ENCODE results near the gene ITFG1. TPM values are rescaled to one million over a fixed set of nuclear protein-coding genes. Genes with fewer than 3 reads are reported as not detected.

ITFG1 gene
- 10 to 100 TPM; 24.5 to 26.2 TPM for total RNA-seq

DNA sequence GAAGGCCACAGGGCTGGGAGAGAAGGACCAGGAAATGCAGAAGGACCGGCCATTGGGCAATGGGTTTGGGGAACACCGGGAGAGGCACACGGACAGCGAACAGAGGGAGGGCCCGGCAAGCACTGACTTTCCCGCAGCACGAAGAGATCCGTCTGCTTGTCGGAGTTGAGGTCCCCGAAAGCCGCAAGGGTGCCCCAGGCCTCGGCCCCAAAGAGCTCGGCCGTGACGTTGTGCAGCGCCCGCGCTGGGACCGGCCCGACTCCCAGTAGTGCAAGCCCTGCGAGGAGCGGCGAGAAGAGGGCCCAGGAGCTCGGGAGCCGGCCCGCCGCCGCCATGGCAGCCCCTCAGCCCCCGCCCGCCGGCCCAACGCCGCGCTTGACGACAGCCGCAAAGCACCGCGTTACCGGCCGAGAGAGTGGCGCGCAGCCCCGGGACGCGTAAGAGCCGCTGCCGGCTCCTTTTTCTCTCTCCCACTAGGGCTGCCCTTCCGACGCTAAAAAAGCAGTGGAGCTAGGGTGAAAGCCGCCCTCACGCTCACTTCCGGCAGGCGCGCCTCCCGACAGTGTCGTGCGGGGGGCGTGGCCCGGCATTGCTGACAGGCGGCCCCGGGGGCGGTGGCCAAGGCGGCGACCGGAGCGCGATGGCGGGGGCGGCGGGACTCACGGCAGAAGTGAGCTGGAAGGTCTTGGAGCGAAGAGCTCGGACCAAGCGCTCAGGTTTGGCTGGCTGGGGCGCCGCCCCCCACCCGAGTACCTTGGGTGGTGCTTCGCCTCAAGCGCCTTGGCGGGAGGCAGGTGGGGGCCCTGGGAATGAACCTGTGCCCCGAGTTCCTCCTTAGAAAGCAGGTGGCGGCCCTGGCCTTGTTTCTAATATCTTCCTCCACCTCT lies at the start of gene ITFG1, which contains the start of gene PHKB:
Gene ITFG1 (minus strand): TSS at position 353 of the 887 bp plus-strand sequence. CDS start 18 bp downstream, at position 335.
Gene PHKB (plus strand): TSS at position 621 of the 887 bp plus-strand sequence. CDS start 20 bp downstream, at position 641.
- POLR2A ChIA-PET, result interaction anchor here (0.6 to 1.5 kb wide), 5 partner anchors 10 to 489 kb away, joined by 3 to 5 read pairs (median 4); partner anchors contain the start of gene NETO2
- CTCF ChIA-PET, result interaction anchor here (1.1 to 1.4 kb wide), 4 partner anchors 317 to 1162 kb away, joined by 3 to 5 read pairs (median 4); partner anchors contain the start of gene NETO2

DNA sequence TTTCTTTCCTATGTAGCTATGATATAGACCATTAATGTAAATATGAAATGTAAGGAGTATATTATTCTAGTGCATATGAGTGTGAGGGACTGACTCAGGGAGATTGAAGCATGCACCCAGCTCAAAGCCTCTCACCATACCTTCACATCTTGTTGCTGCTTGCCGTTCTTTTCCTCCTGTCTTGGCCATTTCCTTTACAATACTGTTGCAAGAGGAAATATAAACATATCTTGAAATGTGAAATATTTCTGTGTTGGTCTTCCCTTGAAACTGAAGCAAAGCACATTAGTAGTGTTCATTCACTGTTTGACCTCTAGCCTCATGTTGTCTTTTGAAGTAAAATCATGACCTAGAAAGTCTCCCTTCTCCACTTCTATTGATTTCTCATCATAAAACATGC lies 46.8 kb upstream of the ITFG1 start:
- POLR2A ChIA-PET, result no interaction called here
- CTCF ChIA-PET, result no interaction called here

DNA sequence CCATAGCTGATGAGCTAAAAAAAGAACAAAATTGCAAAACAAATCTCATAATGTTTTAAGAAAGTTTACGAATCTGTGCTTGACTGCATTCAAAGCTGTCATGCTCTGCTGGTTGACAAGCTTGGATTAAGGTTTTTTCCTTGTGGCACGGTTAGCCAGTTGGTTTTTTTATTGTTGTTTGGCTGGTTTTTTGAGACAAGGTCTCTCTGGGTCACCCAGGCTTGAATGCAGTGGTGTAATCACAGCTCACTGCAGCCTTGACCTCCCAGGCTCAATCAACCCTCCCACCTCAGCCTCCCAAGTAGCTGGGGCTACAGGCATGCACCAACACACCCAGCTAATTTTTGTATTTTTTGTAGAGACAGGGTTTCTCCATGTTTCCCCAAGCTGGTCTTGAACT lies 45.9 kb upstream of the ITFG1 start:
- POLR2A ChIA-PET, result no interaction called here
- CTCF ChIA-PET, result no interaction called here

DNA sequence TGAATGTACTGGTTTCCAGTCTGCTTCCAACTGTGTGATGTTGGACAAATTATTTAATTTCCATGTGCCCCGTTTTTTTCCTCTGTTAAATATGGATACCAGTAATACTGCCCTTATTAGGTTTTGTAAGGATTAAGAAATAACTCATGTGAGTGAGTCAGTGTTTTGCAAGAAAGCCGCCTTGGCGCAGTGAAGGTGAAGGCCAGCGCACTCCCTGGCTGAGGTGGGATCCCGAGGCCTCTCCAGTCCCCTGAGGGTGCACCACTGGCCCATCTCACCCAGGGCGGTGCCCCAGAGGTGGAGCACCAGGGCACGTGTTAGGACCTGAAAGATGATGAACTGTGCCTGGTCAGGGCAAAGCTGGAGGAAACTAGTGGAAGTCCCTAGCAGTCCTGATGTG lies 43.7 kb upstream of the ITFG1 start:
- ChIA-PET POLR2A (no interaction called here), CTCF (no interaction called here)

DNA sequence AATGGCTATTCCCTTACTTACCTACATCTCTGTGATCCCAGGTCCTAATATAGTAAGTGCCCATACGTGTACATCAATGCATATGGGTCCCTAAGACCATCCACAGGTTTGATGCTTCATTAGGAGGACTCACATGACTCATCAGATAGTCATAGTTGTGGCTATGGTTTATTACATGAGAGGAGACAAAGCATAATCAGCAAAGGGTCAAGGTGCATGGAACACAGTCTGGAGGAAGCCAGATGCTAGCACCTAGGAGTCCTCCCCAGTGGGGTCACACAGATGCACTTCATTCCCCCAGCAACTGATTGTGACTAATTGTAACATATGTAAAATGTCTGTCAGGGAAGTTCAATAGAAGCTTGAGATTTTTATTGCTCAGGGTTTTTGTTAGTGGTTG lies 43.1 kb upstream of the ITFG1 start:
- POLR2A ChIA-PET, result no interaction called here

DNA sequence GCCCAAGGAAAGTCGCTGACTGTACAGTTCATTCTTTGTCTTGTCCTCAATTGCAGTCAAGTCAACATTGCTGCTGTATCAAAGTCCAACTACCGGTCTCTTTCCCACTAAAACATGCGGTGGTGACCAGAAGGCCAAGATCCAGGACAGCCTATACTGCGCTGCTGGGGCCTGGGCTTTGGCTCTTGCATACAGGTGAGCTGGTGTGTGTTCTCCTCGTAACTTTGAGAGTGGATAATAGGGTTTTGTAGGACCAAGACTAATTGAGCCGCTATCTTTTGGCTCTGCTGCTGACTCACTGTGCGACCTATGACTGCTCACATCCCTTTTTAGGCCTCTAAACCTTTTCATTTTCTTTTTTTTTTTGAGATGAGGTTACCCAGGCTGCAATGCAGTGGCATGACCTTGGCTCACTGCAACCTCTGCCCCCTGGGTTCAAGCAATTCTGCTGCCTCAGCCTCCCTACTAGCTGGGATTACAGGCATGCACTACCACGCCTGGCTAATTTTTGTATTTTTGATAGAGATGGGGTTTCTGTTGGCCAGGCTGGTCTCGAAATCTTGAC lies 38.9 kb upstream of the ITFG1 start:
- POLR2A ChIA-PET, result no interaction called here
- CTCF ChIA-PET, result no interaction called here

More for the DNA sequence above, 43.1 kb upstream of the ITFG1 start:
- CTCF ChIA-PET, result interaction anchor here (0.6 kb wide), 1 partner anchor 136 kb away, joined by 3 read pairs; no protein-coding TSS in a partner anchor

DNA sequence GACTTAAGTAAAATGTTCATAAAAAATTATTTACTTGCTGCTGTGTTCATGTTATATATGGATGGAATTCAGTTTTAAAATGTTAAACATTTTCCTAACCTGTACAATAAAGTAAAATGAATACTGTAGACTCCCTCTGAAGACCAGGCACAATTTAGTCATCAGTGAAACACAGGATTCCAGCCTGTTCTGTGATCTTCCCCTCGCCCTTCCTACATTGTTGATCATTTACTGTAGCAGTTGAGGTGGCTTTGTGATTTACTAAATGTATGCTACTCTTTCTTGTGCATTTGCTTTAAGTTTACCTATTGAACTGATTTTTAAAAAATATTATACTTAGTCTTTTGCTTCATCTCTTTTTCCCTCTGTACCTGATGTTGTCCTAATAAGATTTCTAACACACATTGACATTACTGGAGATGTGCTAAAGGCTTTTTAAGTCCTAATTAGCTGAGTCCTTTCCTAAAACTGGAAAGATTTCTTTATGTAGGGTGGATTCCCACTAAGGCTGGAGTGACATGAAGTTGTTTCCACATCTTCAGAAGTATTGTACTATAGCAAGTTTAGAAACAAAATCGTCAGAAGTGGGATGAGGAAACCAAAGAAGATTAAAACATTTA lies 38.3 kb upstream of the ITFG1 start:
- CTCF ChIA-PET, result no interaction called here
- POLR2A ChIA-PET, result no interaction called here

DNA sequence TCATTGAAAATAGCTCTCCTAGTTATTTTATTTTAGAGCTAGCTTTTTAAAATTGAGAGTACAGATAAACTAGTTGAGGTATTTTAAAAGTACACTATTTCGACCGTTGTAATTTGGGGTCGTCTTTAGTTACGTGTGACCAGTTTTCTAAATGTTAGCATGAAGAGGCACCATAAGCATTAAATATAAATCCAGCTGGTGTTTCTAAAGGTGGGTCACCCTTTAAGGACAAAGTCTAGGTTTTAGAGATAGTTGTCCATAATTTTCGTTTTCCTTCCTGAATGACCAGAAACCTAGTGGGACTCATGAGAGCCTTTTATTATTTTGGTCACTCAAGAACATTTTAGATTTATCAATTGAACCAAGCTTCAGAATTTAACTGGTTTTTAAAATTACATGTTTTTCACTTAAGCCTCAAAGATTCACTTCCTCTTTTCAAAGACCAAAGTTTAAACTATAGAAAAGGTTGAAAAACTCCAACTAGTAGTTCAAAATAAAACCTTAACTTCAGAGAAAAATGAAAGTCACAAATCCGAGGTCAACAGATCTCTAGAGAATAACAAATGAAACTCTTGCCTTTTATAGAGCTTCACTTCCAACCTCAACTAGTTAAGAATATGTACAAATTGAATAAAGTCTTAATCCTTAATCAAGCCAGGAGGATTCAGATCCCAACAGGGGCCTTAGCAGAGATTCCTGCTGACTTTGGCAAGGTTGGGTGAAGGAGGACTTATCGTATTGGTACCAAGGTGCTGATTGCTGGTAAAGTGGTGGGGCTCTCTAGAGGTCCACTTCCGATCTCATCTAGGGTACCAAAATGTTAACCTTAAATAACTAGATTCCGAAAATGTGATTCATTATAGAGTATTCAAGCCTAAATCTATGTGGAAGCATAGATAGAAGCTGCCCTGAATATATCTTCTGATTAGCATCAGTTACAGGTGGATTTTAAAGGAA lies 32.8 kb upstream of the ITFG1 start:
- CTCF ChIA-PET, result no interaction called here
- POLR2A ChIA-PET, result no interaction called here

DNA sequence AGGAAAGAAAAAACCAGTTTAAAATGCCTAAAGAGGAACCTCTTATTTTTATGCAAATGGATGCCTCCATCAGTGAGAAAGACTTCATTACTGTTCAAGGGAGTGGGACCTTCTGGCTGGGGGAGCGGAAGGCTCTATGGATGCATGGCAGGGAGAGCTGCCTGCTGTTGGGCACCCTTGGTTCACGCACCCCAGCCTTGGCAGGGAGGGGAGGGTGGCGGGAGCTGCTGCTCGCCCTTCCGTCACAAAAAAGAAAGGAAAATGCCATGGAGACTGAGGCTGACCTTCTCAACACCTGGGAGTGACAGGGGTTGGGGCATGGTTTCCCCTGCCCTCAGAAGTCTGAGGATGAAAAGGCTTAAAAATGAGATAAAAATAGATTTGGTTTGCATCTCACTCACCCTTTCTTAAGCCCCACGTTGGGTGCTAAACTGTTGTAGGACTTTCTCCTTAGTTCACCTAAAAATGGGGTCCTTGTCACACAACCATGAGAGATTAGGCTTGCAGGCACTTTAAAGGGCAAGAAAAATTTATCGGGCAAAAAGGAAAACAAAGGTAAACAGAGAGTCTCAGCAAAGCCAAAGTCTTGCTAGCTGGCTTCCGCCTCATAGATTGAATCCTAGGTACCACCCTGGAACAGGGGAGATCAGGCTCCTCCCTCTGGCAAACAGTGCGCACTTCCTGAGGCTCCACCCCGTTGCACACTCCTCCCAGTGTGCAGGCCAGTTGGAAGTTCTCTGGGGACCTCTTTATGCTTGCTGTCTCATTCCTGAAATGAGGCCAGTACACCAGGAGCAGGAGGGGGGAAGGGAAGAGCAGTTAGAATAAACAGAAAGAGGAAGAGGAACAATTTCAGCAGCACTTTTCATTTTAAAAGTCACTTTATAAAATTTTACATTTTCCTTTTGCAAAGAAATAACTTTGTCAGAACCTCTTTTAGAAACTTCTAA lies 31.8 kb upstream of the ITFG1 start:
- ChIA-PET CTCF (no interaction called here), POLR2A (no interaction called here)

DNA sequence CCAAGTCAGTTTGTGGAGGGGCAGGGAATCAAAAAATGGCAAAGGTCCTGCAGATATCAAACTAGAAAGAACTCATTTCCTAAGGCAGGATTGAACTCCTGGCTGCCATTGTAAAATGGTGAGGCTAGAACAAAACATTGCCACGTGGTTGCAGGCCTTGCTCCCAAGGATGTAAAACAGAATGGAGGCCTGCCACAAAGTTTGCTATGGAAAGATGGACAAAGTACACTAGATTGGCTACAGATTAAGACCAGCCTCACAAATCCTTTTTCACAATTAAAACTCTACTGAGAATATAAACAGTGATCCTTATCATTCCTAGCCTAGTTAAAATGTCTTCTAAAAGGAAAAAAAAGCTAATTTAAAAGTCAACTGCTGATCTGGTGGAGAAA lies 31.2 kb upstream of the ITFG1 start:
- ChIA-PET CTCF (no interaction called here), POLR2A (no interaction called here)

DNA sequence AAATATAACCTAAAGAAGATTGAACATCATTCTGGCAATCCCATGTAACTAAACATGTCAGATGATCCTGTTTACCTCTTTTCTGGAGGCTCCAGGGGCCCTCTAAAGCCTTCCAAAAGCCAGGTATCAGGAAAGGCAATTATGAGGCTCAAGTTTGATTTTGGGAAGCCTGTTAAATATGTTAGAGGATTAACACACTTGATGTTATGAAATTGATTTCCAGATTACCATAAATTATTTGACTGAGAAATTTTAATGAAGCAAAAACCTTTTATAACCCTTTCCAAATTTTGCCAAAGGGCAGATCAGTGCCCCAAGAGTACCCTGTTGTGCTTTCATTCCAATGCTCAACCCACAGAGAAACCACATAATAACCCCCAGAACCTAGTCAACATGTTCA lies 29.6 kb upstream of the ITFG1 start:
- ChIA-PET POLR2A (no interaction called here), CTCF (no interaction called here)

DNA sequence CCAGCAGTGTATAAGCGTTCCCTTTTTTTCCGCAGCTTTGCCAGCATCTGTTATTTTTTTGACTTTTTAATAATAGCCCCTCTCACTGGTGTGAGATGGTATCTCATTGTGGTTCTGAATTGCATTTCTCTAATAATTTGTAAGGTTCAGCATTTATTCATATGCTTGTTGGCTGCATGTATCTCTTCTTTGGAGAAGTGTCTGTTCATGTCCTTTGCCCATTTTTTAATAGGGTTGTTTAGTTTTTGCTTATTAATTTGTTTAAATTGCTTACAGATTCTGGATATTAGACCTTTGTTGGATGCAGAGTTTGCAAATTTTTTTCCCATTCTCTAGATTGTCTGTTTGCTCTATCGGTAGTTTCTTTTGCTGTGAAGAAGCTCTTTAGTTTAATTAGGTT lies 27.2 kb upstream of the ITFG1 start:
- ChIA-PET CTCF (no interaction called here), POLR2A (no interaction called here)

DNA sequence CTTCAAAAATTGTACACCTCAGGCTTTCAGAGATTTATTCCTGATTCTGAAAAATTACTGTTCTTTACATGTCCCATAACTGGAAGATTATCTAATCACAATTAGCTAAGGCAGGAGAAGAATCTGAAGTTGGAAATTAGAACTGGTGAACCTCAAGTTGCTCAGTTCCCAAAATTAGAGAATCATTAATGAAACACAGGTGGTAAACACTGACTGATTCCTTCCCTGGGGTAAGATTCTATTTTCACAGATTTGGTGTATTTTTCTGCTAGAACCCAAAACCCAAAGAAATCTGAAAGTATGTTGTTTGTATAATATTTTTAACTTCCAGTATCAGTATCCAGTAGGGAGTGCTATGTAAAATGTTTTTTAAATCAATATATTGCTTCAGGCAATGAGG lies 26.0 kb upstream of the ITFG1 start:
- POLR2A ChIA-PET, result no interaction called here
- CTCF ChIA-PET, result no interaction called here

DNA sequence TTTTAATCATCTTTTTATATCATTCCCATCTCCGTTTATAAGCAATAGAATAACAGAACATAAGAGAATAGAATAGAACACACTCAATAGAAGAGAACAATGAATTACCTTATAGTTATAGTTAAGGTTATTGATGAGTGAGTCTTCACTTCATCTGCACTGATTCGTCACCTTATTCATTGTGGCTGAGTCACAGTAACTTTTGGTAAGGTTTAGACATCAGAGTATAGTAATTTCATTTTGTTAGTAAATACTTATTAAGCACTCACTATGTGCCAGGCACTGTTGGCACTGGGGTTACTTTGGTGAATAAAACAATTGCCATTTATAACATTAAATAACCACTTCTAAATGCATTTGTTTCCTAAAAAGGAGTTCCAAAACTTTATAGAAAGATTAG lies 22.8 kb upstream of the ITFG1 start:
- CTCF ChIA-PET, result no interaction called here

DNA sequence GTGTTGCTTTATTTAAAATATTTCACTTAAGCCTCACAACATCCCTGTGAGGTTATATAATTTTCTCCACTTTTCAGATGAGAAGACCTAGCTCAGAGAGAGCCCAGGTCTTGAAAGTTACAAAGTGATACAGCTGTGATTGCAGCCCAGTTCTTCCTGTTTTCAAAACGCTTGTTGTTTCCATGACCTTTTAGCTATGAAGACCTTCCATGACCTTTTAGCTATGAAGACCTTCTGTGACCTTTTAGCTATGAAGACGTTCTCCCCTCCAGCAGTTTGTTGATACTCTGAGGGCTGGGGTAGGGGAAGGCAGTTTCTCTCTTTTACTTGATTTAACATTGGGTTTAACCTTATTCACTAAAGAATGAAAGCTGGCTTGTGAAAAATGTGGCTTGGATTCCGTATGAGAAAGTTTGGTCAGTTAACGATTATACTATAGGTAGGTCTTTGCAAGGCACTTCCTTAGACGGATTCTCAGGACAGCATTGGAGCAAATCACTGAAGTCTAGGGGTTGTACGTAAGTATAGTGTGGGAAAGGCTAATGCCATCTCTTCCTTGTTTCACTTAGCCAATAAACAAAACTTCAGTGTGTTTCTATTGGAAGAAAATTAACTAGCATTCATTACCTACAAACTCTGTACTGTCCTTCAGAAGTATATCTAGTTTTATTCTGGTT lies 21.0 kb upstream of the ITFG1 start:
- CTCF ChIA-PET, result no interaction called here
- POLR2A ChIA-PET, result no interaction called here

More for the DNA sequence above, 22.8 kb upstream of the ITFG1 start:
- POLR2A ChIA-PET, result no interaction called here

DNA sequence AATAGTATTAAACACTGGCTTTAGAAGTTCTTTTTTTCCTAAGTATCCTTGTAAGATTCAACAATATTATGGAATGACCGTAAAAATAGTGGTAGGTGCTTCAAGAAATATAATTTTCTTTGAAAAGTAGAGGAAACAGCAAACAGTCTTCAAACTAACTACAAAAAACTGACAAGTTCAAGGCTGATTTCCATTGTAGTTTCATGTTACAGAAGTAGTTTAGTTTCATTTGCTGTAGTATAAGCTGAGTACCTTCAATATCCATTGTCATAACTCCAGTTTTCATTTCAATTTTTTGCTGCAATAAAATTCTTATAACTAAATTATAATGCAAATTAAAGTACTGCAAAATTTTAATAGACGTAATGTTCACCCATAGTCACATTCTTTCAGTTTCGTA lies 19.5 kb upstream of the ITFG1 start:
- CTCF ChIA-PET, result no interaction called here
- POLR2A ChIA-PET, result no interaction called here

DNA sequence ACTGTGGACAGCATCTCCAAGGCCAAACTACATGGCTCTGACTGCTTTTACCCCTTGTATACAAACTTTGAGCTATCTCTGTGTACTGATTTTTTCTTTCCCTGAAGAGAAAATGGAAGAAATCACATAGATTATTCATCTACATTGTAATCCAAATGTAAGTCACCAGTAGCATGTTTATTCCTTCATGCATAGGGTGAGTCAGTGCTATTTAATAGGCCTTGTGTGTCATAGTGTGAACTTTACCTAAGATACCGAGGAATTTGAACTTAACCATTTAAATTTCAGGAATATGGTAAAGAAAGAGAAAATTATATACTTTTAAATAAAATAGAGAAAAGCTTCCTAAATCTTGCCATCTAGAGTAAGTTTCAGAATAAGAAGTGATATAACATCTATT lies 16.8 kb upstream of the ITFG1 start:
- POLR2A ChIA-PET, result no interaction called here
- CTCF ChIA-PET, result no interaction called here

DNA sequence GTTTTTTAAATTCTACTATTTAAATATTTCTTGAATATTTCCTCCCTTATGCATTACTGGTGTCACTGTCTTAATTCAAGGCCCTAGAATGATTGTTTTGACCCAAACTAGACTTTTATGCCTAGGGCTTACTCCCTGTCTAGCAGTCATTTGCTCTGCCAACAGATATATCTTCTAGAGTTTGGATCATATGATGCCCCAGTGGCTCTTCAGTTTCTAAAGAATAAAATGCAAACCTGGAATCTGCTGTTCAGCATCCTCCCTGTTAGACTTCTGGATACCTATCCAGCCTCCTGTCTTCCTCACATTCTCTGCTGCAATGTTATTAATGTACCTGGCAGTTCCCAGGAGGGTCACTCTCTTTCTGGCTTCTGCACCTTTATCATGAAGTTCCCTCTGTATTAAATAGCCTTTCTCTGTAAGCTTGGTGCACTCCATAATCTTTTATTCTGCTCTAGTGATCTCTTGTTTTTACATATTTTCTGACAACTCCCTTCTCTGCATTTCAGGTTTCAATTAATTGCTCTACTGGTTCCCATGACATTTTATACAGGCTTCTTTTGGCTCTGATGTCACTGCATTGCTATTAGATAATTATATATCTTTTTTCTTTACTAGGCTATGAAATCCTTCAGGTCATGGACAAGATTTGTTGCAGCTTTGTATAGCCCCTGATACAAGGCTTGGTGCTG lies 15.9 kb upstream of the ITFG1 start:
- POLR2A ChIA-PET, result no interaction called here
- CTCF ChIA-PET, result no interaction called here

All from activated CD8-positive, alpha-beta memory T cell treated with anti-CD3 and anti-CD28 coated beads for 36 hours (primary cell).